ENCODE results near the gene TMEM178B. TPM values are rescaled to one million over a fixed set of nuclear protein-coding genes. Genes with fewer than 3 reads are reported as not detected.

TMEM178B gene
- total and polyA plus RNA-seq, 2 of the 4 experiments (the other 2 are of a cell fraction) = under 0.01 to 0.05 TPM

- Histone ChIP-seq H4K91ac (ENCODE audit: insufficient read depth, low read depth, low read length) (no peak overlapping the region), H3K9me3 (ENCODE audit: control insufficient read depth, insufficient read depth, low read length) (peaks cover 12% of the 10 kb centered on the region; the same call in 1 of the 2 replicates), H3K27me3 (ENCODE audit: control insufficient read depth, insufficient read depth, low read length) (no peaks in the 10 kb centered on the region), H3K56ac (ENCODE audit: extremely low read depth, insufficient read depth, low read length) (no peak overlapping the region), H3K4me3 (ENCODE audit: insufficient read depth, low read depth, low read length) (no peak overlapping the region), H3K4me1 (ENCODE audit: control insufficient read depth, insufficient read depth, low read length) (no peaks in the 10 kb centered on the region), H2BK20ac (ENCODE audit: low read depth, low read length) (no peak overlapping the region), H4K5ac (ENCODE audit: low read depth, low read length) (no peak overlapping the region), H3K9me1 (ENCODE audit: insufficient read depth, low read length) (no peaks in the 10 kb centered on the region), H2AK9ac (replicated peaks; ENCODE audit: low read depth, low read length, poor library complexity) (no peak overlapping the region), H2AFZ (replicated peaks; ENCODE audit: low read length, poor library complexity) (no peak overlapping the region), H2BK5ac (ENCODE audit: low read depth, low read length, poor library complexity, severe bottlenecking) (no peak overlapping the region), H2AK5ac (ENCODE audit: low read depth, low read length) (no peak overlapping the region), H3K36me3 (ENCODE audit: control insufficient read depth, insufficient read depth, low read length) (no peaks in the 10 kb centered on the region), H3K14ac (replicated peaks; ENCODE audit: low read depth, low read length) (no peak overlapping the region), H3K23ac (ENCODE audit: low read depth, low read length) (no peak overlapping the region), H3K79me1 (ENCODE audit: low read depth in 1 of 2, low read length in 2 of 2) (no peaks in the 10 kb centered on the region), H4K20me1 (ENCODE audit: insufficient read depth, low read length) (no peaks in the 10 kb centered on the region), H4K8ac (ENCODE audit: low read depth in 2 of 2, low read length in 2 of 2) (no peak overlapping the region), H3K9ac (ENCODE audit: low read depth, low read length) (no peak overlapping the region), H3K4ac (ENCODE audit: low read depth, low read length) (no peak overlapping the region), H2BK15ac (ENCODE audit: low read depth, low read length) (no peak overlapping the region), H2BK120ac (ENCODE audit: low read depth, low read length) (no peak overlapping the region), H3K18ac (ENCODE audit: low read depth, low read length) (no peak overlapping the region), H3K4me2 (ENCODE audit: low read depth, low read length) (no peak overlapping the region), H3K27ac (ENCODE audit: insufficient read depth, low read length) (no peak overlapping the region)
- no peak for ATAC-seq (ENCODE audit: low read depth)
- intact Hi-C loops (cut with micrococcal nuclease) (no loop called here), dilution Hi-C loops (cut with HindIII; ENCODE audit: low sequenced_read_pairs, unreplicated experiment) (no loop called here), in situ Hi-C loops (cut with MboI; ENCODE audit: low sequenced_read_pairs) (no loop called here)
- TF ChIP-seq RCOR1 (IDR thresholded peaks at IDR 0.05; ENCODE audit: insufficient replicate concordance, low read length) (no peak), CTCF (conservative IDR thresholded peaks at IDR 0.05; ENCODE audit: low read depth, low read length) (no peak), MXI1 (IDR thresholded peaks at IDR 0.05; ENCODE audit: borderline replicate concordance, low read depth, low read length) (no peak), USF2 (IDR thresholded peaks at IDR 0.05; ENCODE audit: low read depth, low read length) (no peak), RAD21 (IDR thresholded peaks at IDR 0.05; ENCODE audit: low read length) (no peak), RFX5 (IDR thresholded peaks at IDR 0.05; ENCODE audit: low read depth, low read length) (no peak), CEBPB (IDR thresholded peaks at IDR 0.05; ENCODE audit: low read depth, low read length) (no peak)
- ChIA-PET POLR2A (ENCODE audit: unreplicated experiment) (no interaction called here), CTCF (interaction anchor here (0.8 kb wide), 1 partner anchor 31 kb away, joined by 3 read pairs; no protein-coding TSS in a partner anchor)
- 20% methylated on average over 1 of the region's 6 CpGs; no CpG with 5 or more reads in 1 of the 2 experiments for WGBS, 2 experiments (ENCODE audit: extremely low coverage in 2 of 2, insufficient read length in 1 of 2)
- no peak for DNase-seq
- BruUV-seq (replicated peaks) = no TSS peak
Measured at GRCh38 chr7:141389140-141389796, 315.4 kb downstream of the TMEM178B start.

All from IMR-90 (cell line).